IPS DF 6.9 (cell line): Measurements from ENCODE around the gene SLC16A3.
"Not testable (repeated sequence)": the region's sequence is repeated elsewhere in the genome, so short reads cannot be mapped to it uniquely, and the experiment has no call there.

Experiments
- DNase-seq: peaks from one replicate; pipeline ENCODE4 v3.0.0-alpha.2; 2013; ENCODE audit warnings: low read depth, low spot score
- H3K27ac ChIP-seq: one replicate; pipeline ENCODE4 v1.5.1; 2013; ENCODE audit warnings: low read length, control low read depth
- H3K27me3 ChIP-seq: 2 replicates; pipeline ENCODE4 v1.6.1; 2013; ENCODE audit warnings: mild to moderate bottlenecking, low read length; ENCODE audit not compliant: control insufficient read depth, insufficient read depth
- H3K36me3 ChIP-seq: 2 replicates; pipeline ENCODE4 v1.6.1; 2013; ENCODE audit warnings: low read length; ENCODE audit not compliant: control insufficient read depth, insufficient read depth
- H3K4me1 ChIP-seq: 2 replicates; pipeline ENCODE4 v1.6.1; 2013; ENCODE audit warnings: low read length; ENCODE audit not compliant: control insufficient read depth, insufficient read depth
- H3K4me3 ChIP-seq: 2 replicates; pipeline ENCODE4 v1.5.1; 2013; ENCODE audit warnings: mild to moderate bottlenecking, low read length
- H3K9me3 ChIP-seq: 2 replicates; pipeline ENCODE4 v1.6.1; 2013; ENCODE audit warnings: low read length, inconsistent platforms; ENCODE audit not compliant: control insufficient read depth, insufficient read depth
- WGBS: extraction: QIAGEN DNeasy Blood & Tissue Kit; methylation state at CpG from one replicate; pipeline ENCODE4 v1.1.7; 2013; ENCODE audit warnings: mixed read lengths, missing lambda C conversion rate; ENCODE audit not compliant: insufficient read length, insufficient coverage; 5-methylcytosine and 5-hydroxymethylcytosine counted together

SLC16A3 gene

GRCh38 chr17:82249896-82250581 lies 21.2 kb downstream of the SLC16A3 start:
- Histone ChIP-seq H3K27ac (no peak overlapping the region), H3K27me3 (no peaks in the 10 kb centered on the region), H3K4me3 (no peak overlapping the region), H3K4me1 (no peaks in the 10 kb centered on the region), H3K9me3 (no peaks in the 10 kb centered on the region), H3K36me3 (peaks cover 77% of the 10 kb centered on the region)
- DNase-seq = no peak
- no CpG with 5 or more reads among the region's 33 CpGs for WGBS

GRCh38 chr17:82250868-82251500 lies 22.1 kb downstream of the SLC16A3 start:
- Histone ChIP-seq H3K4me1 (no peaks in the 10 kb centered on the region), H3K36me3 (peaks cover 75% of the 10 kb centered on the region), H3K4me3 (no peak overlapping the region), H3K27me3 (no peaks in the 10 kb centered on the region), H3K9me3 (no peaks in the 10 kb centered on the region), H3K27ac (no peak overlapping the region)
- no peak for DNase-seq
- no CpG with 5 or more reads among the region's 25 CpGs for WGBS

GRCh38 chr17:82252511-82253178 lies 23.8 kb downstream of the SLC16A3 start:
- Histone ChIP-seq H3K9me3 (no peaks in the 10 kb centered on the region), H3K4me3 (no peak overlapping the region), H3K36me3 (peaks cover 62% of the 10 kb centered on the region), H3K27ac (no peak overlapping the region), H3K27me3 (no peaks in the 10 kb centered on the region), H3K4me1 (no peaks in the 10 kb centered on the region)
- DNase-seq = no peak
- WGBS = no CpG with 5 or more reads among the region's 28 CpGs

GRCh38 chr17:82253179-82253544 lies 24.3 kb downstream of the SLC16A3 start:
- H3K27ac ChIP-seq = no peak overlapping the region
- DNase-seq = no peak
- no peaks in the 10 kb centered on the region for H3K9me3 ChIP-seq
- H3K4me1 ChIP-seq = no peaks in the 10 kb centered on the region
- no CpG with 5 or more reads among the region's 12 CpGs for WGBS
- no peaks in the 10 kb centered on the region for H3K27me3 ChIP-seq
- H3K4me3 ChIP-seq = no peak overlapping the region
- H3K36me3 ChIP-seq = peaks cover 60% of the 10 kb centered on the region

GRCh38 chr17:82254096-82254495 lies 25.3 kb downstream of the SLC16A3 start:
- not testable (repeated sequence) for H3K27me3 ChIP-seq, H3K4me3 ChIP-seq, DNase-seq, H3K4me1 ChIP-seq, H3K27ac ChIP-seq, H3K9me3 ChIP-seq
- H3K36me3 ChIP-seq = peaks cover 50% of the 10 kb centered on the region
- no CpG with 5 or more reads among the region's 39 CpGs for WGBS

- H3K9me3 ChIP-seq, H3K4me3 ChIP-seq, H3K4me1 ChIP-seq, DNase-seq, H3K27me3 ChIP-seq, H3K27ac ChIP-seq: not testable (repeated sequence)
- H3K36me3 ChIP-seq = peaks cover 47% of the 10 kb centered on the region
- WGBS = no CpG with 5 or more reads among the region's 33 CpGs
Measured at GRCh38 chr17:82254746-82255145, 25.9 kb downstream of the SLC16A3 start.

- H3K27me3 ChIP-seq = no peaks in the 10 kb centered on the region
- no peaks in the 10 kb centered on the region for H3K4me1 ChIP-seq
- H3K4me3 ChIP-seq = no peak overlapping the region
- no peaks in the 10 kb centered on the region for H3K9me3 ChIP-seq
- peaks cover 47% of the 10 kb centered on the region for H3K36me3 ChIP-seq
- WGBS = no CpG with 5 or more reads among the region's 15 CpGs
- DNase-seq = no peak
- H3K27ac ChIP-seq = no peak overlapping the region
Measured at GRCh38 chr17:82255402-82255972, 26.6 kb downstream of the SLC16A3 start.

GRCh38 chr17:82256242-82256885 lies 27.5 kb downstream of the SLC16A3 start:
- H3K27me3 ChIP-seq = no peaks in the 10 kb centered on the region
- H3K36me3 ChIP-seq = peaks cover 46% of the 10 kb centered on the region
- no CpG with 5 or more reads among the region's 14 CpGs for WGBS
- H3K27ac ChIP-seq = no peak overlapping the region
- H3K9me3 ChIP-seq = no peaks in the 10 kb centered on the region
- no peak overlapping the region for H3K4me3 ChIP-seq
- DNase-seq = no peak
- no peaks in the 10 kb centered on the region for H3K4me1 ChIP-seq

GRCh38 chr17:82257473-82257872 lies 28.6 kb downstream of the SLC16A3 start:
- Histone ChIP-seq H3K27me3 (no peaks in the 10 kb centered on the region), H3K4me3 (no peak overlapping the region), H3K9me3 (no peaks in the 10 kb centered on the region), H3K4me1 (no peaks in the 10 kb centered on the region), H3K27ac (no peak overlapping the region), H3K36me3 (peaks cover 46% of the 10 kb centered on the region)
- no CpG with 5 or more reads among the region's 10 CpGs for WGBS
- no peak for DNase-seq

GRCh38 chr17:82258555-82258954 lies 29.7 kb downstream of the SLC16A3 start:
- Histone ChIP-seq H3K27me3 (no peaks in the 10 kb centered on the region), H3K9me3 (no peaks in the 10 kb centered on the region), H3K4me3 (no peak overlapping the region), H3K36me3 (peaks cover 41% of the 10 kb centered on the region), H3K4me1 (no peaks in the 10 kb centered on the region), H3K27ac (no peak overlapping the region)
- no peak for DNase-seq
- no CpG with 5 or more reads among the region's 5 CpGs for WGBS
